NCI-H2196 (cell line): ENCODE results near the gene UBR3.
"Not testable (repeated sequence)": the region's sequence is repeated elsewhere in the genome, so short reads cannot be mapped to it uniquely, and the experiment has no call there.

ENCODE experiments used
- DNase-seq: peaks from one replicate; lab custom pipeline; 2025; ENCODE audit not compliant: unreplicated experiment; lab: John Stamatoyannopoulos, UW

Gene UBR3

DNA sequence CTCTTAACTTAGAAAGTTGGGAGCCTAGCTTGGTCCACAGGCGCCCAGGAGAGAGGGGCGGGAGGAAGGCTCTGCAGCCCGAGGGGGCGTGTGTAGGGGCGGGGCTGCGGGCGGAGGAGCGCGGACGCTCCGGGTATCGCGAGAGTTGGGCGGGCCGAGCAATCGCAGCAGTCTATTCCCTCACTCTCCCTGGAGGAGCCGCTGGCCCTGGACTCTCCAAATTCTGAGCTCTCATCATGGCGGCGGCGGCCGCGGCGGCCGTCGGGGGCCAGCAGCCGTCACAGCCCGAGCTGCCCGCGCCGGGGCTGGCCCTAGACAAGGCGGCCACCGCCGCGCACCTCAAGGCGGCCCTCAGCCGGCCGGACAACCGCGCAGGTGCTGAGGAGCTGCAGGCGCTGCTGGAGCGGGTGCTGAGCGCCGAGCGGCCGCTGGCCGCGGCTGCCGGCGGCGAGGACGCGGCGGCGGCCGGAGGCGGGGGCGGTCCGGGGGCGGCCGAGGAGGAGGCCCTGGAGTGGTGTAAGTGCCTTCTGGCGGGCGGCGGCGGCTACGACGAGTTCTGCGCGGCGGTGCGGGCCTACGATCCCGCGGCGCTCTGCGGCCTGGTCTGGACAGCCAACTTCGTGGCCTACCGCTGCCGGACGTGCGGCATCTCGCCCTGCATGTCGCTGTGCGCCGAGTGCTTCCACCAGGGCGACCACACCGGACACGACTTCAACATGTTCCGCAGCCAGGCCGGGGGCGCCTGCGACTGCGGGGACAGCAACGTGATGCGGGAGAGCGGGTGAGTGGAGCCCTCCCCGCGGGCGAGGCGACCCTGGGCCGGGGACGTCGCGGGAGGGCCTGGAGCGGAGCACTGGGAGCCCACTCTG is at the start of gene UBR3:
Gene UBR3, plus strand, starts transcription at position 183 of the 869 bp plus-strand sequence. Its CDS starts 54 bp downstream, at position 237.
- DNase-seq: peak; percentile 91

- DNase-seq: no peak
These were observed 48.8 kb upstream of the UBR3 start for GRCh38 chr2:169778446-169778845.

- no peak for DNase-seq
These were observed 45.8 kb upstream of the UBR3 start for GRCh38 chr2:169781249-169782013.

GRCh38 chr2:169782513-169782912 is 44.7 kb upstream of the UBR3 start:
- no peak for DNase-seq

- no peak for DNase-seq
These were observed 36.7 kb upstream of the UBR3 start for GRCh38 chr2:169790581-169790980.

- no peak for DNase-seq
These were observed 32.1 kb upstream of the UBR3 start for GRCh38 chr2:169795181-169795580.

DNA sequence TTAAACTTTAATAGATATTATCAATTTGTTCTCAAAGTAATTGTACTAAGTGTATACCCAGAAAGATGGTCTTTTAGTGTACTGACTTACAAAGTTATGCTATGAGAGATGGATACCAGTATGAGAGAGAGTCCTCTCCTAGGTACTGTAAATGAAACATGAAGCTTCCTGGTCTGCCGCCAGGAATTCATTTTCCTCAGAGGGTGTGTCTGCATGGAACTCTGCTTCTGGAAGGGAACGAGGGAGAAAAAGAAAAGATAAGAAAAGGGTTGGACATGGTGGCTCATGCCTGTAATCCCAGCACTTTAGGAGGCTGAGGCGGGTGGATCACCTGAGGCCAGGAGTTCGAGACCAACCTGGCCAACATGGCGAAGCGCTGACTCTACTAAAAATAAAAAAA is 30.8 kb upstream of the UBR3 start:
- no peak for DNase-seq

- no peak for DNase-seq
These were observed 29.7 kb upstream of the UBR3 start for GRCh38 chr2:169797601-169798000.

GRCh38 chr2:169798397-169798717 is 28.9 kb upstream of the UBR3 start:
- no peak for DNase-seq

DNA sequence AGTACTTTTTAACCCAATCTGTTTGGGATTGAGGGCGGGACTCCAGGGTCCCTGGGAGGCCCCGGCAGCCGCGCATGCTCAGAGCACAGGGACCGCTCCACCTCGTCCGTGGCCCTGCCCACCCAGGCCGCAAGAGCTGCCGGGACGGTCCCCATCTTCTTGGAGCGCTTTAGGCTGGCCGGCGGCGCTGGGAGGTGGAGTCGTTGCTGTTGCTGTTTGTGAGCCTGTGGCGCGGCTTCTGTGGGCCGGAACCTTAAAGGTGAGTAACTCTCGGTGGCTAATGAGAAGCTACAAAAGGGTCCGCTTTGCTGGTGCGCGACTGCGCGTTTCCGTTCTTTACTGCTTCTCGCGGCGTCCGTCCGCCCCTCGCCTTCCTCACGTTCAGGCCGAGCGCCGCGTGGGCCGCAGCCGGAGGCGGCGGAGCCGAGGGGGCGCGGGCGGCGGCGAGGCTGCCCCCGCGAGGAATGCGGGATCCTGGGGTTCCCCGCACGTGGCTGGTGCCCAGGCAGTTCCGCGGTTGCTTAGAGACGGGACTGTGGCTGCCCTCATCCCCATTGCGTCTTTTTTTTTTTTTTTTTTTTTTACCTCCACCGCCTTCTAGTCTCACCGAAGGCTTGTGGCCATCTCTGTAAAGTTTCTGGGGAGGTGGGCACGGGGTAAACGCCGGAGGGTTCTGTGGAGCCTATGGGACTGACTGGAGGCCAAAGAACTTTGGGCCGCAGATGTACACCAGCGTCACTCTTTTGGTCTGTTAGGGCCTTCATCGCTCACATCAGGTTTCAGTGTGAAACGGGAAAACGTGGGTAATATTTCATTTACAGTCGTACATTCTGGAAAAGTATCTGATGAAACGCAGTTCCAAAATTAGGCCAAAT is 28.3 kb upstream of the UBR3 start, which contains the start of gene SSB:
Gene SSB, plus strand, starts transcription at position 154 of the 875 bp plus-strand sequence. CDS start 2,090 bp downstream, outside the sequence.
- DNase-seq: peak; percentile 90

DNA sequence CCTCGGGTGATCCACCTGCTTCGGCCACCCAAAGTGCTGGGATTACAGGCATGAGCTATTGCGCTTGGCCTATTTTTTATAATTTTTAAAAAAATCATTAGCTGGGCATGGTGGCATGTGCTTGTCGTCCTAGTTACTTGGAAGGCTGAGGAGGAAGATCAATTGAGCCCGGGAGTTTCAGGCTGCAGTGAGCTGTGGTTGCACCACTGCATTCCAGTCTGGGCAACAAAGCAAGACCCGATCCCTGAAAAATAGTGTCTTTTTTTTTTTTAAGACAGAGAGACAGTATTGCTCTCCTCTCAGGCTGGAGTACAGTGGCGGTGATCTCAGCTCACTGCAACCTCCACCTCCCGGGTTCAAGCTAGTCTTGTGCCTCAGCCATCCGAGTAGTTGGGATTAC is 23.8 kb upstream of the UBR3 start:
- DNase-seq: no peak

DNA sequence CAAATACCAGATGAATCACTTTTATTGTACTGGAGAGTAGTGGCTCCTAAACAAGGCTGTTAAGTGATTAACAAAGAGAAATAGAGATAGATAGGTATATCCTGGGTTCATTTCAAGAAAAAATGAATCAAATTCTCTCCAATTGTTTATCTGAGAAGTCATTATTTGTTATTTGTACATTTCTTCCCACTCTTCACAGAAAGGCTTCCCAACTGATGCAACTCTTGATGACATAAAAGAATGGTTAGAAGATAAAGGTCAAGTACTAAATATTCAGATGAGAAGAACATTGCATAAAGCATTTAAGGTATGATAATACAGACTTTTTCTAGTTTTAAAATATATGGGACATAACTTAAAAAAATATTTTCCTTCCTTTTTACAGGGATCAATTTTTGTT is 20.7 kb upstream of the UBR3 start:
- DNase-seq: no peak

DNA sequence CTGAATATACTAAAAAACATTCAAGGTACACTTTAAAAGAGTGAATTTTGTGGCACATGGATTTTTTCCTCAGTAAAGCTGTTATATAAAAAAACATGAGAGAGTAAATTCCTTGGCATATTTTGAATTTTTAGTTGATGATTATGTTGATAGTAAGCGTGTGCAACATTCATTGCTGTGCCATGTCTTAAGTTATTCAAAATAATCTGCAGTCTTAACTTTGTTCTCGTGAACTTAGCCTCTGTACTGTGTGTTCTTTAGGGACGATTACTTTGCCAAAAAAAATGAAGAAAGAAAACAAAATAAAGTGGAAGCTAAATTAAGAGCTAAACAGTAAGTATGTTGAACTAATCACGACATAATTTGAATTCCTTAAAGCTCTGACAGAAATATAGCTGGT is 19.0 kb upstream of the UBR3 start:
- no peak for DNase-seq

GRCh38 chr2:169815849-169816248 is 11.4 kb upstream of the UBR3 start:
- DNase-seq: no peak

DNA sequence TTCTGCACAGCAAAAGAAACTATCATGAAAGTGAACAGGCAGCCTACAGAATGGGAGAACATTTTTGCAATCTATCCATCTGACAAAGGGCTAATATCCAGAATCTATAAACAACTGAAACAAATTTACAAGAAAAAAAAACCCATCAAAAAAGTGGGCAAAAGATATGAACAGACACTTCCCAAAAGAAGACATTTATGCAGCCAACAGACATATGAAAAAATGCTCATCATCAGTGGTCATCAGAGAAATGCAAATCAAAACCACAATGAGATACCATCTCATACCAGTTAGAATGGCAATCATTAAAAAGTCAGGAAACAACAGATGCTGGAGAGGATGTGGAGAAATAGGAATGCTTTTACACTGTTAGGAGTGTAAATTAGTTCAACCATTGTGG is 10.3 kb upstream of the UBR3 start:
- DNase-seq: not testable (repeated sequence)

DNA sequence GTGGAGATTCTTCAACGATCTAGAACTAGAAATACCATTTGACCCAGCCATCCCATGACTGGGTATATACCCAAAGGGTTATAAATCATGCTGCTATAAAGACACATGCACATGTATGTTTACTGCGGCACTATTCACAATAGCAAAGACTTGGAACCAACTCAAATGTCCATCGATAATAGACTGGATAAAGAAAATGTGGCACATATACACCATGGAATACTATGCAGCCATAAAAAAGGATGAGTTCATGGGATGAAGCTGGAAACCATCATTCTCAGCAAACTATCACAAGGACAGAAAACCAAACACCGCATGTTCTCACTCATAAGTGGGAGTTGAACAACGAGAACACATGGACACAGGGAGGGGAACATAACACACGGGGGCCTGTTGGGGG is 9.9 kb upstream of the UBR3 start:
- not testable (repeated sequence) for DNase-seq

DNA sequence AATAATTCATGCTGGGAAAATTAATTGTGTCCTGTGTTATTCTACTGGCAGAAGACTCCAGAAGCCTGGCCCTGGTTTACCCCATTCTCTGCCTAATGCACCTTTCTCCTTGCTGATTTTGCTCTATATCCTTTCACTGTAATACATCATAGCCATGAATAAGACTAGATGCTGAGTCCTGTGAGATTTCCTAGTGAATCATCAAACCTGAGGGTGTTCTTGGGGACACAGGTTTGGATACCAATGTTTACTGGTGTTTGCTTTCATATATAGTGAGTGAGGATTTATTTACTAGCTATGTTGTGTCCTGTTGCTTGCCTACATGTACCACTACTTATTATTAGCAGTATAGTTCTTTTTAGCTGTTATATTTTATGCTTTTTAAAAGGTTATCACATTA is 9.0 kb upstream of the UBR3 start:
- DNase-seq: no peak

- no peak for DNase-seq
These were observed 8.1 kb upstream of the UBR3 start for GRCh38 chr2:169819106-169819505.

DNA sequence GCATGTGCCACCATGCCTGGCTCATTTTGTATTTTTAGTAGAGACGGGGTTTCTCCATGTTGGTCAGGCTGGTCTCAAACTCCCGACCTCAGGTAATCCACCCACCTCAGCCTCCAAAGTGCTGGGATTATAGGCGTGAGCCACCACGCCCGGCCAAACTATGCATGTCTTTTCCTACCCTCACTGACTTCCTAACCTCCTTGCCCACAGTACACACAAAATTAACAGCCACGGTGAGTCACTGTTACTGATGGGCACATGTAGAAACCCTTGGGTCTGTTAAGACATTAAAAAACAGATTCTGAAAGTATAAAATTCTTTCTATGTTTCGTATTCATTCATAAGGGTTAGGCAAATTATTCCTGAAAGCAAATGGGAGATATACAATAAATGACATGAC is 7.2 kb upstream of the UBR3 start:
- DNase-seq: not testable (repeated sequence)

DNA sequence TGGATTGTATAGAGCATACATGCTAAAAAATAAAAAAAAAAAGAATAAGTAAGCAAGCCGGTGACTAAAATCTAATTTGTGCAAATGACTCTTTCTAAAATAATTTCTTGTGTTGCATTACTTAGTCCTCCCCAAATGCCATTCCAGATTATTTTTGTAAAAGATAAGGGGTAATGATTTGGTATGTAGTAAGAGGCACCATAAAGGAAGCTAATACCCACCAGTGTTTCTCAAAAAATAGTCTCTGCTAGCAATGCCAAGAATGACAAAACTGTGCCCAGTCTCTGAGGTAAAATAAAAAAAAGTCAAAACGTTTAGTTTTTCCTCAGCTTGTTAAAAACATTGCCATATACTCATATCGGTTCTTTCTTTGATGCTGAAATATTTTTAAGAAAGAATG is 5.2 kb upstream of the UBR3 start:
- no peak for DNase-seq

- no peak for DNase-seq
These were observed 4.4 kb upstream of the UBR3 start for GRCh38 chr2:169822785-169823392.
